Fibroblast of gingiva (primary cell): ENCODE results near the gene F11R.
A peak's percentile ranks its signal among the peaks of the same experiment; 100 is the strongest.
"Not testable (repeated sequence)": the region's sequence is repeated elsewhere in the genome, so short reads cannot be mapped to it uniquely, and the experiment has no call there.

Source experiments
- DNase-seq: peaks from one replicate; pipeline ENCODE4 v3.0.0-alpha.2; 2011; ENCODE audit warnings: low read depth

Gene F11R

DNA sequence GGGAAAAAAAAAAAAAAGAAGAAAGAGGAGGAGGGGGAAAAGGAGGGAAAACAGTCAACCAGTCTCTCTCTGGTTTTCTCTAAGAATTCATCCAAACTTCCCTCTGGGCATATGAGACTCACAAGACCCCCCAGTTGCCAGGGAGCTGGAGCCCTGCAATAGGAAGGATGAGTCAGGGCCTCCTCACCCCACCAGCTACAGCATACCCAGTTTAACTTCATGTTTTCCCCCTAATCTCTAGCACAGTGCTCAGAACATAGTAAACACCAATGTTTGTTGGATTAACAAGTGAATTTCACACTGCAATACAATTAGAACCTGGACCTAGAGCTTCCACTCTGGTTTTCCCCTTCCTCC is 7.8 kb downstream of the F11R start:
- DNase-seq: no peak

DNA sequence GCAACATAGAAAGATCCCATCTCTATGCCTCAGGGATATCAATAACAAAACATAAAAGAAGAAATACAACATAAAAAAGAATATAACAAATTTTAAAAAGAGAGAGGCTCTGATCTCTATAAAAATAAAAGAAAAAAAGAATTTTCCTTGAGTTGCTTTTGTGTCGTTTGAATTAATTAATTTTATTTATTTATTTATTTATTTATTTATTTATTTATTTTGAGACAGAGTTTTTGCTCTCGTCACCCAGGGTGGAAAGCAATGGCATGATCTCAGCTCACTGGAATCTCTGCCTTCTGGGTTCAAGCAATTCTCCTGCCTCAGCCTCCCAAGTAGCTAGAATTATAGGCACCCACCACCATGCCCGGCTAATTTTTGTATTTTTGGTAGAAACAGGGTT is 8.5 kb downstream of the F11R start:
- no peak for DNase-seq

DNA sequence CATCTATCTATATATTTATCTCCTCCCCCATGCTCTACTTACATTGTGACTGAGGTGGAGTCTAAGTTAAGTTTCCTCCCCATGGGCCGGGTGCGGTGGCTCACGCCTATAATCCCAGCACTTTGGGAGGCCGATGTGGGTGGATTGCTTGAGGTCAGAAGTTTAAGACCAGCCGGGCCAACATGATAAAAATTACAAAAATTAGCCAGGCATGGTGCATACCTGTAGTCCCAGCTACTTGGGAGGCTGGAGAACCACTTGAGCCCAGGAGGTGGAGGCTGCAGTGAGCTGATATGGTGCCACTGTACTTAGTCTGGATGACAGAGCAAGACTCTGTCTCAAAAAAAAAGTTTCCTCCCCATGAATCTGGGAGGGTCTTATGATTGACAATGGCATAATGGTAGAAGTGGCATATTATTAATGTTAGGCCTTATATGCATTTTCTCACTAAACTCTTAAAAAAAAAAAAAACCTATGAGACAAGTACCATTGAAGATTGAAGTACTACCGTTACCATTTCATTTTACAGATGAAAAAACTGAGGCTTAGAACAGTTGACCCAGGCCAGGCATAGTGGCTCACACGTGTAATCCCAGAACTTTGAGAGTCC is 11.2 kb downstream of the F11R start:
- no peak for DNase-seq

DNA sequence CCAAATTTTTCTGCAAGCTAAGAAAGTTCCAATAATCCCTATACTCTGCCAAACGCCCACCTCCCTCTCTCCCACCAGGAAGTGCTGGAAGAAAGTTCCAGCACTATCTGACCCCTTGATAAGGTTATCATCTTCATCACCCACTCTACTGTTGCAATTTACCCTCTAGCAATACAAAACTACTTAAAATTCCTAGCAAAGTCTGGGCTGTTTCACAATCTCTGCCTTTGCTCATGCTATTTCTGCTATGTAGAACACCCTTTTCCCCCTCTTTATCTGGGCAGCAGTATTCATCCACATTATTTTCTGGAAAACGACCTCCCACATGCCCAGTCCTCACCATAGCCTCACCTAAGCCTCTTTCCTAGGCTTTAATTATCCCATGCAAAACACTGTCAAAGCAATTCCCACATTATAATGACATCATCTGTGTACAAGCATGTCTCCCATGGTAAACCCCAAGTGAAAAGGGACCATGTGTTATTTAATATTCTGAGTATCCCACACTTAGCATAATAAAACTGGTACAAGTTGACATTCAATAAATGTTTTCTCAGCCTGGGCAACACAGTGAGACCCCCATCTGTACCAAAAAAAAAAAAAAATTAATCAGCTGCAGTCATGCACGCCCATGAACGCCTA is 12.0 kb downstream of the F11R start:
- no peak for DNase-seq

DNA sequence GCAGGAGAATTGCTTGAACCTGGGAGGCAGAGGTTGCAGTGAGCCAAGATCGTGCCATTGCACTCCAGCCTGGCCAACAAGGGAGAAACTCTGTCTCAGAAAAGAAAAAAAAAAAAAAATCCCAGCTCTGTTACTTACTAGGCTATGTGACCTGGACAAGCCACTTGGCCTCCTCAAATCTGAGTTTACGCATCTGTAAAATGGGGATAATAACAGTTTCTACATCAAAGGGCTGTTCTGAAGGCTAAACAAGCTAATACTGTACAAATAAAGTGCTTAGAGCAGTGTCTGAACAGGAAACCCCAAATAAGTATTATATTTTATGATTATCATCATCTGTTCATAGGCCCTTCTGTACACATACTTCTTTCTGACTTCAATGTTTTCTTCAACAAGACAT is 13.6 kb downstream of the F11R start:
- DNase-seq: no peak

DNA sequence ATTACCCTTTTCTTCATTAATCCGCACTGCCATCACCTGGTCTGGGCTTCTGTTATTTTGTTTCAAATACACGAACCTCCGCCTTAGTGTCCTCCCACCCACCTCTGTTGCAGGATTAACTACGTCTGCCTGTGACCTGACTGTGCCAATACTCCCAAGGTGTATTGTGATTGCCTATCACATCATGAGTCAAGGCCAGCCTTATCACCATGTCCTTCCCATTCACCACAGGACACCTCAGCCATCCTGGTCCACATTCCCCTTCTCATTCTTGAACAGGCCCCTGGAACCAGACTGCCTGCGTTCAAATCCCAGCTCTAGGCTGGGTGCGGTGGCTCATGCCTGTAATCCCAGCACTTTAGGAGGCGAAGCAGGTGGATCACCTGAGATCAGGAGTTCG is 14.4 kb downstream of the F11R start:
- no peak for DNase-seq

DNA sequence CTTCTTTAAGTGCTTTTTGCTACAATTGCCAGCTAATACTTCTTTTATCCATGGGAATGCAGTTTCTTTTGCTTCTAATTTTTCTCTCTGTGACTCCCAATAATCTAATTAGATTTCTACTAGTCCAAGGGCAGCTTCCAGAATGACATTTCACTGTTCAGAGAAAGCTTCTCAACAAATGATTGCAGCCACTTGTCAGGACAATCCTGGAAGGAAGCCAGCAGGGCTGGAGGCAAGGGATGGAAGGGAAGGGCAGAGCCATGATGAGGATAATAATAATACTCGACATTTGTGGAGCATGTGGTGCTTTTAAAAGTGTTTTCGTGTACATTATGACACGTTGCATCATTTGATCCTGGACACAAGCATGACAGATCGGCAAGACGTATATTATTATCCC is 19.4 kb downstream of the F11R start:
- no peak for DNase-seq

DNA sequence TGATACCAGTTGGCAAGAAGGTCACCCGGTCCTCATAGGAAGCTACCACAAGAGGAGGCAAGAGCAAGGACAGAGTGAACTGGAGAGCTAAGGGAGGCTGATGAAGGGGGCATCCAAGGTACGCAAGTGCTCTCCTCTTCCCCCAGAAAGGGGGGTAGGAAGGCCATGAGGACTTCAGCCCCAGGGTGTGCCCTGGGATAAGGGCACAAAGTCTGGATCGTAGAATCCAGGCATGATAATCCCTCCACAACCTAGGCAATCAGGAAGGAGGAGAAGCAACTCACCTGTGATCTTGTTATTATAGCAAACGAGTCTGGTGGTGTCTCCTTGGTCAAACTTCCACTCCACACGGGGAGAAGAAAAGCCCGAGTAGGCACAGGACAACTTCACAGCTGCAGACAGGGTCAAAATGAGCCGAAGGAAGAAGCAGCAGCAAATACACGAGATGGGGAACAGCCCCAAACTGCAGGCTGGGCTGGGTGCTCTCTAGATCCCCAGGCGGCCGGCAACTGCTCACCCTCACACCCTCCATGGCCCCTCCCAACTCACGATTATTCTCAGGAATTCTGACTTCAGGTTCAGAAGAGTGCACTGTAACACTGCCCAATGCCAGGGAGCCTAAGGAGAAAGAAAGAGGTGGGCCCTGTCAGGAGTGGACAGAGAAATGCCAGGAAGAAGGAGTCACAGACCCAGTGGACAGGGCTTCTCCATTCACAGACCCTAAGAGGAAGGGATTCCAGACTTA is 20.0 kb downstream of the F11R start:
- no peak for DNase-seq

DNA sequence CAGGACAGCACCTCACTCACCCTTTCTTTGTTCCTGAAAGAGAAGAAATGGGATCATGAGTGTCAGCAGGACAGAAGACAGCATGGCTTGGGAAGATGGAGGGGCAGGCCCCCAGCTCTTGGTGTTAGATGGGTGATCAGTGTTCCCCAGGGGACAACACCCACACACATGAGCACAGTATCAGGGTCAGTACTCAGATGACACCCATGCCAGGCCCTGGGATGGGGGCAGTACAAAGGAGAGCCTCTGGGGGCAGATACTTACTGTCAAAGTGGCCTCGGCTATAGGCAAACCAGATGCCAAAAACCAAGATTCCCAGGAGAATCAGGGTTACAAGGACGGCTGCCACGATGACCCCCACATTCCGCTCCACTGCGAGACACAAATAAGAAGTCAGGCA is 21.6 kb downstream of the F11R start:
- DNase-seq: no peak

DNA sequence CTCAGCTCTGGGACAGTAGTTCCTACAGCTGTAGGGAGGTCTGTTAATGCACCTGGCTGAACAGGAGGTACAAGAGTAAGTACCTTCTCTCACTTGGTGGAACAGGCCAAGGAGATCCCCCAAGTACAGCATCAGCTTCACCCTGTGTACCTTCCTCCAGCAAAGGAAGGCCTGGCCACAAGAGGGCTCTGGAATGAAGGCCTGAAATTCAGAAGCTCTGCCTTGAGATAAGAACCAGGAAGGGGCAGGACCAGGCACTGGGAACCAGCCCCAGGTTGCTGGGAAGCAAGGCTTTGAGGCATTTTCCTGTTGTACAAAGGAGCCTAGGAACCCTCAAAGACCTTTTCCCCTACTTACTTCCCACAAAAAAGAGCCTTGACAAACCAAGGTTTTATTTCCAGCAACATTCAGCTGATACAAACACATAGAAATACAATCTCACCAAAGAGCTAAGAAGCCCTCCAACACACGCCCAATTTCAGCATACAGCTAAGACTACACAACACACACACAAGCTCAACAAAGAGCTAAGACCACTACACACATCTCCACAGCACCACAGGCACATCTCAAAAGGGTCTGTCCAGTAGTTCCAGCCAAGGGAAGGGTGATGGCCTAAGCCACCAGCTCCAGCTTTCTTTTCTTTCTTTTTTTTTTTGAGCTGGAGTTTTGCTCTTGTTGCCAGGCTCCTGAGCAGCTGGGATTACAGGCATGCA is 23.5 kb downstream of the F11R start:
- DNase-seq: peak; percentile 42

DNA sequence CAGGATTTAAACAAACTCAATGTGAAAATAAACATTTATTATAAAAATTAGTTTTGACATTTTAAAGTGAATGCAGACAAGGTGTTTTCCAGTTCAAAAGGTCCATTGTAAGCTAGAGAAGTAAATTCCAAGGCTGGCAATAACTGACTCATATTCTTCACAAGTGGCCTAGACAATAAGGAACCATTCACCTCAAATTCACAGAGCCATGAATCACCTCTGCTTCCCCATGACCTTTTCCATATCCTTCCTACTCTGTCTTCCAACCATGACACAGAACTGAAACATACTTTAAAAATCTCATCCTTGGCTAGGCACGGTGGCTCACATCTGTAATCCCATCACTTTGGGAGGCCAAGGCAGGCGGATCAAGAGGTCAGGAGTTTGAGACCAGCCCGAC is 24.8 kb downstream of the F11R start:
- no peak for DNase-seq

DNA sequence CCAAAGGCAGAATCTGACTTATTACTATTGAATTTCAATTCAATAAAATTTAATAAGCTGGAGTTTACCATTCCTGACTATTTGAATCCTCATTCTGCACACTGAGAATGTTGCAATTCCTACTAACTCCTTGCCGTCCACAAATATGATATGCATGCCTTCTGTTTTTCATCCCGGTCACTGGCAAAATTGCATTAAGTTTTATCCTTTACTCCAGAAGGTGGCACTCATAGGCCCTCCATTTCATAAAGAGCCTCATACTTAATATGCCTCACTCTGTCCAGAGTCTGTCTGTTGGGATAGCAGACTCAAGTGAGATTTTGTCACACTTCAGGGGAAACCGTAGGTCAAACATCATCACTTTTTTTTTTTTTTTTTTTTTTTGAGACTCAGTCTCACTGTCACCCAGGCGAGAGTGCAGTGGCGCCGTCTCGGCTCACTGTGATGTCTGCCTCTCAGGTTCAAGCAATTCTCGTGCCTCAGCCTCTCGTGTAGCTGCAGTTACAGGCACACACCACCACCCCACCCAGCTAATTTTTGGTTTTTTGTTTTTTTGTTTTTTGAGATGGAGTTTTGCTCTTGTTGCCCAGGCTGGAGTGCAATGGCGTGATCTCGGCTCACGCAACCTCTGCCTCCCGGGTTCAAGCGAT is 27.3 kb downstream of the F11R start:
- DNase-seq: peak; percentile 78

DNA sequence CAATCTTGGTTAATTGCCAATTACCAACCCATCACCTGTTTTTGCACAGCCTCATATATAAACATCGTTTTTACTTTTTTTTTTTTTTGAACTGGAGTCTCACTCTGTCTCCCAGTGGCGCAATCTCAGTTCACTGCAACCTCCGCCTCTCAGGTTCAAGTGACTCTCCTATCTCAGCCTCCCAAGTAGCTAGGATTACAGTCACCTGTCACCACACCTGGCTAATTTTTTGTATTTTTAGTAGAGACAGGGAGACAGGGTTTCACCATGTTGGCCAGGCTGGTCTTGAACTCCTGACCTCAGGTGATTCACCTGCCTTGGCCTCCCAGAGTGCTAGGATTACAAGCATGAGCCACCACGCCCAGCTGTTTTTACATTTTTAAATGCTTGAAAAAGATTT is 28.9 kb downstream of the F11R start:
- DNase-seq: not testable (repeated sequence)

DNA sequence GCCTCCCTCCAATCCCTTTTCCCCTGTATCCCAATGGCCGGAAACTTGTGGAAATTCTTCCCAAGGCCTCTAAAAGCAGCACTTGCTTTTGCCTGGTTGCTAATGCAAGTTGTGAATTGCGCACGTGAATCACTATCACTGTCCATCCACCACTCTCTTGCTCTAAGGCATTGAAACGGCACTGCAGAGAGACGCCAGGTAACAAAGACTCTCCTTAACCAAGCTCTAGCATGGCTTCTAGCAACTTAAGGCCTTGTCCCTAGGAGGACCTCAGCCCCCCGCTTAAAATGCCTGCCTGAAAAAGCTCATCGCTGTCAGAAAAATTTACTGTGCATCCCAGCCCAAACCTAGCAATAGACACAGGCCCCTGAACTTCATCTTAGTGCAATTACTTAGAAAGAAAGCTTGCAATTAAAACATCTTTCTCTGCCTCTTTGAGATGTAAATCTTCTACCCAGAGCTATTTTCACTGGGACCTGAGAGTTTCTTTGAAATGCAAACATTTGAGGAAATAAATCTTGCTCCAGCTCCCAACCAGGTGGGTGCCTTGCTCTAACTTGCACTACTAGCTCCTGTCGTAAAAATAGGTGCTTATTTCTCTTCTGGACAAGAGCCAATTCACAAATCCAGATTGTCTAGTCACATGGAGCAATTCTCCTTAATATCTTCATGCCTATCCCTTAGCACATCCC is 33.4 kb downstream of the F11R start:
- DNase-seq: no peak

DNA sequence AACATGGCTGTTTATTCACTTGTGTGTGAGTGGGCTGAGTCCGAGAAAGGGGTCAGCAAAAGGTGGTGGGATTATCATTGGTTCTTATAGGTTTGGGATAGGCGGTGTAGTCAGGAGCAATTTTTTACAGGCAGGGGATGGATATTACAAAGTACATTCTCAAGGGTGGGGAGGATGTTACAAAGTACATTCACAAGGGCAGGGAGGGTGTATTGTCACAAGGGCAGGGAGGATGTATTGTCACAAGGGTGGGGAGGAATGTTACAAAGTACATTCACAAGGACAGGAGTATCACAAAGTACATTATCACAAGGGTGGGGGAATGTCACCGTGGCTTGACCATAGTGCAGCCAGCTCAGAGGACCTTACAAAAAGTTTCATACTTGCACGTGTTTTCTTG is 35.2 kb downstream of the F11R start:
- DNase-seq: no peak

DNA sequence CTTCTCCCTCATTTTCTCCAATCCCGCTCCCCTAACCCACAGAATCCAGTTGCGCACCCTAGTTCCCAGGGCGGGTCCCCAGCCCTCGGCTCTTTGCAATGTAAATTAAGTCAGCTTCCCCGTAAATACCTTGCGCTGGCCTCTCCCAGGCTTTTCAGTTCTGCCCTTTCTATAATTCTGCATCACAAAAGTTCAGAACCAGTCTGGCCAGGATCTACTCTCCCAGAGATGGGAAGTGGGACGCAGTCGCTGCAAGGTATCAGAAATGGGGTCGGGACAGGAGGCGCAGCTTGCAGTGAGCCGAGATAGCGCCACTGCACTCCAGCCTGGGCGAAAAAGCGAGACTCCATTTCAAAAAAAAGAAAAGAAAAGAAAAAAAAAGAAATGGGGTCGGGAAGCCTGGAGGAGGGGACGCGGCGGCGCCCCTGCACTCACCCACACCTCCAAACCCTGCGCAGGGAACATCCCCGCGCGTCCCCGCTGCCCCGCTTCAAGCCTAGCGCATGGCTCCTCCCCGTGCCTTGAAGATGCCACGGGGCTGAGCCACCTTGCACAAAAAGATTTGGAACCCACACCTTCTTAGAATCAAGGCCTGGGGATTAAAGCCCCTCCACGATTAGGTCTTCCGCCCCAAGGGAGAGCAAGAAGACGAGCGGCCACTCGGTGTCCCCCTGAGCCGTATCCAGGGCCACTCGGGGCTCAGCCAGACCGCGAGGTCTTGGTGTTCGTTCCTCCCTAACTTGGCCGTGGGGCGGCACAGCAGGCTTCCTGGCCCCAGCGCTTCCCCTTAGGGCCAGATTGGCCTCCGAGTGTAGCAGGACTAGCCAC is 39.2 kb downstream of the F11R start:
- no peak for DNase-seq

DNA sequence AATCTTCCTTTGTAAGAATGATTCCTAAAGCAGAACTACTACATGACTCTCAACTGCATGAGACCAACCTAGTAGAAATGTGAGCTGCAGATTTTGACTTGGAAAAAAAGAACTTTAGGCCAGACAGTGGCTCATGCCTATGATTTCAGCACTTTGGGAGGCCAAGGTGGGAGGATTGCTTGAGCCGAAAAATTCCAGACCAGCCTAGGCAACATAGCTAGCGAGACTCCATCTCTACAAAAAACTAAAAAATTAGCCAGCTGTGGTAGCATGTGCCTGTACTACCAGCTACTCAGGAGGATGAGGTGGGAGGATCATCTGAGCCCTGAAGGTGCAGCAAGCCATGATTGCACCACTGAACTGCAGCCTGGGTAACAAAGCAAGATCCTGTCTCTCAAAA is 41.7 kb downstream of the F11R start:
- no peak for DNase-seq

DNA sequence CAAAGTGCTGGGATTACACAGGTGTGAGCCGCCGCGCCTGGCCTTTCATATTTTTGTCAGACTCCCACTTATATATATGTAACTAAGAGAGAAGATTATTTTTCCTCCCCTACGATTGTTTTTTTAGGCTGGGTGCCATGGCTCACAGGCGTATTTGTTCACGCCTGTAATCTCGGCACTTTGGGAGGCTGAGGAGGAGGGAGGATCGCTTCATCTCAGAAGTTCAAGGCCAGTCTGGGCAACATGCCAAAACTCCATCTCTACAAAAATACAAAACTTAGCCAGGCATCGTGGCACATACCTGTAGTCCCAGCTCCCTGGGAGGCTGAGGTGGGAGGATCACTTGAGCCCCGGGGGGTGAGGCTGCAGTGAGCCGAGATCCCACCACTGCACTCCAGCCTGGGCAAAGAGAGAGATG is 42.4 kb downstream of the F11R start:
- no peak for DNase-seq

DNA sequence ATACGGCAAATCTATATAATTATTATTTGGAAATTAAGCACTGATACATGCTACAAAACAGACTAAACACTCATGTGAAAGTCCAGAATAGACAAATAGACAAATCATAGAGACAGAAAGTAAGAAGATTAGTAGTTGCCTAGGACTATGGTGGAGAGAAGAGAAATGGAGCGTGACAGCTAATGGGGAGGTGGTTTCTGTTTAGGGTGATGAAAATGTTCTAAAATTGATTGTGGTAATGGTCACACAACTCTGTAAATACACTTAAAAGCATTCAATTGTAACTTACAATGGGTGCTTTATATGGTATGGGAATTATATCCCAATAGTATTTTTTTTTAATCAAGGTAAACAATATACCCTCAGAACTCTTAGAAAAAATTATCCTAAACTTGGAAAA is 45.9 kb downstream of the F11R start:
- DNase-seq: no peak

DNA sequence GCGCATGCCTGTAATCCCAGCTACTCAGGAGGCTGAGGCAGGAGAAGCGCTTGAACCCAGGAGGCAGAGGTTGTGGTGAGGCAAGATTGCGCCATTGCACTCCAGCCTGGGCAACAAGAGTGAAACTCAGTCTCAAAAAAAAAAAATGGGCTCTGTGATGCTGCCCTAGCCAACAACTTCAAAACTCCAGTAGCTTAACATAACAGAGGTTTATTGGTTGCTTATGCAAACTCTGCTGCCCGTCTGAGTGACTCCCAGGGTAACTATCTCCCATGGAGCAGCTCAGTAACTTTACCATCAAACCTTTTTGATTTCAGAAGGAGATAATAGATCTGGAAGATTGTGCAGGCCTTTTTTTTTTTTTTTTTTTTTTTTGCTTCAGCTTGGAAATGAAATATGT is 47.5 kb downstream of the F11R start:
- DNase-seq: no peak

DNA sequence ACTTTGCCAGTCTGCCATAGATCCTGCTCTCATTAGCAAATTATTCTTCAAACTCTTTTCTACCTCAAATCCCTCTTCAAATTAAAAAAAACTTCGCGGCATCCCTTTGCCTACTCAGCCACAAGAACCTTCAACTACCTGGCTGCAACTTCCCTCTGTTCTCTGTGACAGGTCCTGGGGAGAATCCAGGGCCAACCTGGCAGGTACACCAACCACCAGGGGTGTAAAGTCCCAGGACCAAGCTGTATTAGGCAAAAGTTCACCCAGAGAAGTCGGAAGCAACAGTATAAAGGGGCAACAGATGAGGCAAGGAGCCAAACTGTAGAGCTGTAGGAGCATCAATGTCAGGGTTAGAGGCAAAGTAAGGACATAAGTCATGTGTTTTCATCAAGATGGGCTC is 48.0 kb downstream of the F11R start:
- DNase-seq: no peak
